COLO829 (cell line): ENCODE results near the gene MMP27.
"Not testable (repeated sequence)": the region's sequence is repeated elsewhere in the genome, so short reads cannot be mapped to it uniquely, and the experiment has no call there.

ENCODE experiments used
- DNase-seq: peaks from one replicate; pipeline ENCODE4 v3.0.0; 2012; ENCODE audit warnings: low spot score

Gene MMP27, protein sequence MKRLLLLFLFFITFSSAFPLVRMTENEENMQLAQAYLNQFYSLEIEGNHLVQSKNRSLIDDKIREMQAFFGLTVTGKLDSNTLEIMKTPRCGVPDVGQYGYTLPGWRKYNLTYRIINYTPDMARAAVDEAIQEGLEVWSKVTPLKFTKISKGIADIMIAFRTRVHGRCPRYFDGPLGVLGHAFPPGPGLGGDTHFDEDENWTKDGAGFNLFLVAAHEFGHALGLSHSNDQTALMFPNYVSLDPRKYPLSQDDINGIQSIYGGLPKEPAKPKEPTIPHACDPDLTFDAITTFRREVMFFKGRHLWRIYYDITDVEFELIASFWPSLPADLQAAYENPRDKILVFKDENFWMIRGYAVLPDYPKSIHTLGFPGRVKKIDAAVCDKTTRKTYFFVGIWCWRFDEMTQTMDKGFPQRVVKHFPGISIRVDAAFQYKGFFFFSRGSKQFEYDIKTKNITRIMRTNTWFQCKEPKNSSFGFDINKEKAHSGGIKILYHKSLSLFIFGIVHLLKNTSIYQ

DNA sequence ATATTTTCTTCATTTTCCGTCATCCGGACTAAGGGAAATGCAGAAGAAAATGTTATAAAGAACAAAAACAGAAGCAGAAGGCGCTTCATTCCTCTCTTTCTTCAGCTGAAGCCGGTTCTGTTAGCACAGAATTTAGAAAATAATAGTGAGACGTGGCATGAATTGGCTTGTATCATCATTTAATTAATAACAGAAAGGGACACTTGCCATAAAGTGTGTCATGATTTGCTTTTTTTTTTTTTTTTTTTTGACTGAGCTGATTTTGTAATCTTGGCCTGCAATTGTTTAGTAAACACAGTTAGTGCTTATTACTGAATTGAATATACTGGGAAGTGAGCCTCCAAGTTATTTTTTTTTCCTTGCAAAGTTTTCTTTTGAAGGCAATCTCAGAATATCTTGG is at the start of gene MMP27:
MMP27 (minus strand) TSS at position 144 of the 400 bp plus-strand sequence; CDS start at position 89, 55 bp downstream.
- DNase-seq = no peak

DNA sequence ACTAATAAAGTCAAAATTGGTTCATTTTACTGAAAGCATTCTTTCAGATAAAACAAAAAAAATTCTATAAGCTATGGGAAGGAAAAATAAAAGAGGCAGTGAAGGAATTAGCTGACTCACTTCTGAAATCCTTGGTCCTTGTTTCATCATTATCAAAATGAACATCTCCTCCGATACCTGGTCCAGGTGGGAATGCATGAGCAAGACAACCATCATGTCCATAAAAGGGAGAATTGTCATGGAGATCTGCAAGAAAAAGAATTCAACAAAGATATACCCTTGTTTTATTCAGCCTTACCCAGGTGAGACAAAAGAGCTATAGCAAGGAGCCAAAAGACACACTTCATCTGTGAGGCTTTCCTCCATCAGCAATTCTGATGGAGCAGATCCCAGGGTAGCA is 47.7 kb upstream of the MMP27 start:
- DNase-seq = no peak

DNA sequence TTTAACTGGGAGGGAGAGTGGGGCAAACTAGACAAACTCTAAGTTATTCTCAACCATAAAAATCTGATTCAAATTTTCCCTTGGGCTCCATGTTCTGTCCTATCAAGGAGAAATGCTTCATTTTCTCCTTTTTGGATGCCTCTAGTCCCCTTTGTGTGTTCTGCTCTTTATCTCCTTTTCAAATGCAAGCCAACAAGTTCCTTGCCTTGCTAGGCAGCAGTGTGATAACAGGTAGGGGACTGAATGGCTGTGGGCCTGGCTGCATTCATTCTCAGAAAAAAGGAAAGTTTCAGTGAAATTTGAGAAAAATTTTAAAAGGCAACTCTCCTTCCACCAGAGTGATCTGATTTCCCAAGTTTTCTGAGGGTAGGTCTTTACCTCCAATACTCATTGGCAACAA is 46.1 kb upstream of the MMP27 start:
- DNase-seq = no peak

DNA sequence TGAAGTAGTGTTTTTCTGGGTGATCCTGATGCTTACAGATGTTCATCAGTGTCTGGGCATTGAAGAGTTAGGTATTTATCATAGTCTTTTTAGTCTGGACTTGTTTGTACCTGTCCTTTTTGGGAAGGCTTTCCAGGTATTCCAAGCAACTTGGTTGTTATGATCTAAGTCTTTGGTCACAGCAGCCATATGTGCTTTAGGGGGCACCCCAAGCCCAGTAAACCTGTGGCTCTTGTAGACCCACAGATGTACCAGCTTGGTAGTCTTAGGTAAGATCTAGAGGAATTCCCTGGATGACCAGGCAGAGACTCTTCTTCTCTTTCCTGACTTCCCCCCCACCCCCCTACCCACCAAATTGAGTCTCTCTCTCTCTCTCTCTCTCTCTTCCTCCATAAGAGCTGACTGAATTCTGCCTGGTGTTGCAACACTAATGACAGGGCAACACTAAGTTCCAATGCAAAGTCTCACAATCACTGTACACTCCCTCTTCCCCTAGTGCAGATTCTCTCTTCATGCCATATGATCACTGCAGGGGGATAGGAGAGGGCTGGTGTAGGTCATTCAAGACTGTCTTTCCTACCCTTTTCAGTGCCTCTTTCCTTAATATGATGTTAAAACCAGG is 43.6 kb upstream of the MMP27 start:
- DNase-seq = no peak

DNA sequence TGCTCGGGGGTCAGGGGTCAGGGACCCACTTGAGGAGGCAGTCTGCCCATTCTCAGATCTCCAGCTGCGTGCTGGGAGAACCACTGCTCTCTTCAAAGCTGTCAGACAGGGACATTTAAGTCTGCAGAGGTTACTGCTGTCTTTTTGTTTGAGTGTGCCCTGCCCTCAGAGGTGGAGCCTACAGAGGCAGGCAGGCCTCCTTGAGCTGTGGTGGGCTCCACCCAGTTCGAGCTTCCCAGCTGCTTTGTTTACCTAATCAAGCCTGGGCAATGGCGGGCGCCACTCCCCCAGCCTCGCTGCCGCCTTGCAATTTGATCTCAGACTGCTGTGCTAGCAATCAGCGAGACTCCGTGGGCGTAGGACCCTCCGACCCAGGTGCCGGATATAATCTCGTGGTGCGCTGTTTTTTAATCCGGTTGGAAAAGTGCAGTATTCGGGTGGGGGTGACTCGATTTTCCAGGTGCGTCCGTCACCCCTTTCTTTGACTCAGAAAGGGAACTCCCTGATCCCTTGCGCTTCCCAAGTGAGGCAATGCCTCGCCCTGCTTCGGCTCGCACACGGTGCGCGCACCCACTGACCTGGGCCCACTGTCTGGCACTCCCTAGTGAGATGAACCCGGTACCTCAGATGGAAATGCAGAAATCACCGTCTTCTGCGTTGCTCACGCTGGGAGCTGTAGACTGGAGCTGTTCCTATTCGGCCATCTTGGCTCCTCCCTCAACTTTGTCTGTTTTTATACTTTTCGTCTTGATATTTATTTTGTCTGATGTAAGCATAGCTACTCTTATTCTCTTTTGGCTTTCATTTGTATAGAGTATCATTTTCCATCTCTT is 41.4 kb upstream of the MMP27 start:
- DNase-seq = not testable (repeated sequence)

DNA sequence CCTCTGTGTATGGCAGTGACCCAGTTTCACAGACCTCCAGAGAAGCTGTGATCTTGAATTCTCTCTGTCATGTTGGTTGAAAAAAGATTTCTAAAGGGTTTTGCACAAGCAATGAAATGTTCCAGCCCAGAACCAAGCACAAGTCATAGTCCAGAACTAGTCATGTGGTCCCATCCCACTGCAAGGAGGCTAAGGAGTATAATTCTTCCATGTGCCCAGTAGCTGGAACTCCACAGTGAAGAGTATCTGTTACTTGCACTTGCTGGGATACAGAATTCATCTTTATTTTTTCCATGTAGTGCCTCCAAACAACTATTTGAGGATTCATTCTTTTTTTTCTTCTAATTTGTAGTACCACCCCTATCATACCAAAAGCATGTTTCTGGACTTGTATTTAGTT is 29.1 kb upstream of the MMP27 start:
- DNase-seq = no peak

DNA sequence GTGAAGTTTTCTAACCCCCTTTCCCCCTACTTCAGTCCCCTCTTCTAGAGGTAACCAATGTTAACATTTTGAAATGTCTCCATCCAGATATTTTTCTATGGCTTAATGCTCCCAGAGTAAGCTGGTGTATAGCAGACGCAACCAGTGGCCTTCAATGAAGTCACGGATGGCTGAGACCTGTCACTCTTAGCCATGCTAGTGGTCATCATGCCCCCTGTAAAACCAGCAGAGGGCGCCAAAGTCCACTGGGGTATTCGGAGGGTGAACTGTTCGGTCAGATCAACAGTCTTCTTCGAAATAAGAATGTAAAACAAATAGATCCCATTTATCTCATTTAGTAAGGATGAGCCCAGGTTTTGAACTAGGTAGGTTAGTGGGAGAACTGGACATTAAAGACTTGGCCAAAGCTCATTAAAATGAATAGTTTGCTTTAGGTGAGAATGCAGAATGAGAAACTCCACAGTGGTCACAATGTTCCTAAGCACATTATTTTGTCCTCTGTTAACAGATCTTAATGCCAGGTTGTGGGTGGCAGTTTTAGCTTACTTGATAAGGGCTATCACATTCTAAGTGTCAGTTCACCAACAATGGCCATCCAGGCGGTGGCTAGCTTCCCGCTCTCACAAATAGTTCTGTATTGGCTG is 27.8 kb upstream of the MMP27 start:
- peak; percentile 59 for DNase-seq

DNA sequence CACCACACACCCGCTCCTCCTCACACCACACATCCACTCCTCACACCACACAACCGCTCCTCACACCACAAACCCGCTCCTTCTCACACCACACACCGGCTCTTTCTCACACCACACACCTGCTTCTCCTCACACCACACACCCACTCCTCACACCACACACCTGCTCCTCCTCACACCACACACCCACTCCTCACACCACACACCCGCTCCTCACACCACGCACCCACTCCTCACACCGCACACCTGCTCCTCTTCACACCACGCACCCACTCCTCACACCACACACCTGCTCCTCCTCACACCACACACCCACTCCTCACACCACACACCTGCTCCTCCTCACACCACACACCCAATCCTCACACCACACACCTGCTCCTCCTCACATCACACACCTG is 25.4 kb upstream of the MMP27 start:
- DNase-seq = not testable (repeated sequence)

DNA sequence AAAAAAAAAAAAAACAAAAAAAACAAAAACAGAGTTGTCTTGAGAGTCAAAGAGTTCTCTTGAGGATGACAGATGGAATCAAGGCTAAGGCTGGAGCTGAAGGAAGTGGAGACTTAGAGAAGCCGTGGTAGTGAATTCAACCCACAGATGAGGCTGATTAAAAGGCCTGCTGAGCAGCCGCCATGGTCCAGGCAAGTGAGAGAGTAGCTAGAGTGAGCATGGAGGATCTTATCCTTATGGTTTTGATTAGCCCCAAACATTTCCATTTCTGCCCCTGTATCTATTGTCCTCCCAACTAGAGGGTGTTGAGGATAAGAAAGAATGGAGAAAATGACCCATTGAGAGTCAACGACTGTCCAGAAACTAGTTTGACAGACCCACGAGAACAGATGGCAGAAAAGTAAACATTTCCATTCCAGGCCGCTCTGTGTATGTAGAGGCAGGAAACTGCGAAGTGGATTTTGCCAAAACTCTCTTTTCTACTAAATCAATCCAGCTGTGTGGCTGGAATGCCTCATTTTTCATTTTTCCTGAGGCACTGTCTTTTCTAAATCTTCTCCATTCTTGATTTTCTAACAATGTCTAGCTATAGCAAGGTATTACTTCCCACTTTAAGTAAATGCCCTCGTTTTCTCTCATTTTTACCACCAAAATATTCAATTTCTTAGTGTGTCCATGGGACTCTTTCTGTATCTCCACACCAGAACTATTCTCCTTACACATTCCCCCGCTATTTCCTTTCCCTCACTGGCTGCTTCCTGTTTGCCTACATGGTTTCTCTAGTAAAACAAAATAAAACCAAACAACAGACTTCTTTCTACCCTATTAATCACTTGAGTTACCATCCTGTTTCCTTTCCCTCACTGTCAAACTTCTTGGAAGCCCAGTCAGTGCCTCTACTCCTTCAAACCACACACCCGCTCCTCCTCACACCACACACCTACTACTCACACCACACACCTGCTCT is 24.6 kb upstream of the MMP27 start:
- no peak for DNase-seq

DNA sequence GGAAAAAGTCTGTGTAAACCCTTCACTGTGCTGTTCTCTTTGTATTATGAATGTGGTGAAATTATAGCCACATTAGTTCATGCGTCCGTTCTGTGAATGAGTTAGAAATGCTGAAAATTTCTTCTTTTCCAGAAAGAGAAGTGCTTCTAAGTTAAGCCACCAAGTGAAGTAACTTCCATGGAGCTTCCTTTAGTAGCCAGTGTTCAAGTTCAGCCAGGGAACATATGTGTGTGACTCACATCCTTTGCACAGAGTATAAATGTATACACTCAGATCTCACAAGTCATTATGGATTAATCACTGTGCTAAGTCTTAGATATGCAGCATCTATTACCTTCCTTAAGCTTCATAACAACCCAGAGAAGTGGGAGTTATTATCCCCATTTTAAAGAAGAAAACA is 22.3 kb upstream of the MMP27 start:
- DNase-seq = peak; percentile 9

DNA sequence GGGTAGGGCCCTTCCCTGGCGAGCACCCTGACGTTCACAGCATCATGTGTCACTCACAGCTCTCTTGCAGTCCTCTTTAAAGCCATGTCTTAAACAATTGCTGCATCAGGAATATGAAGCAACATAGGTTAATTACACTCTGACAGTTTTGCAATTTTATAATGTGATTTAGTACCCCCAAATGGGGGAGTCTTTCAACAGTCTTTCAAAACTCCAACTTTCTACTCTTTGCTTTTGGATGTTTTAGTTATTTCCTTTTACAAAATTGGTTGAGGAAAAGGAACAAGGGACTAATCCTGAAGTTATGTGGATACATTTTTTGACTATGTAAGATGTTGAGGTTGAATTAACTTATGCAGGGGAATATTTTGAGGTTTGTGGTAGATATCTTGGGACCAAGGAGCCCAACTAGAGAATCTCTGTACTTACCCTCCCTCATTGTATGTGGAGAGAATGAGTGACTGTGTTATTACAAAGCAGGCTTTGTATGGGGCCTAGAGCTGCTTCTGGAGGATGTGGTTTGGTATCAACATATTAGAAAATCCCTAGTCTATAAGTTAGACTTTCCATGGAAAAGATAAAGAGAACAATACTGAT is 19.4 kb upstream of the MMP27 start, which contains the start of gene MMP8:
MMP8 (minus strand) TSS at position 51 of the 597 bp plus-strand sequence. CDS start 99 bp downstream, outside the sequence.
- DNase-seq = peak; percentile 70

DNA sequence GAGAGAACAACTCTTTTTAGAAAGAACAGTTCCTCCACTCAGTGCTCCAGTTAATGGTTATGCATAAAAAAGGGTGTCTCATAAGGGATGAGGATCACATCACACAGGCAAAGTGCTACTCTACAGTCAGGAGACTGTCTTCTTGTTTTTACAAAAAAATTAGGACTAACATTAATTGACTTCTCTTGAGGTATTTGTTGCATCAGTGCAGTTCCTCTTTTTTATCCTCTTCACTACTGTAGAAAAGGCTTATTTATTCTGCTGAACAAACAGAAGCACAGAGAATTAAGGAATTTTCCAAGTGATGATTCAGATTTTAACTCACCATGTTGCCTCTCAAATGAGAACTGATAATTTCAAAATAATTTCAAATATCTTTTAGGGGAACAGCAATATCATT is 17.3 kb upstream of the MMP27 start:
- DNase-seq = no peak

DNA sequence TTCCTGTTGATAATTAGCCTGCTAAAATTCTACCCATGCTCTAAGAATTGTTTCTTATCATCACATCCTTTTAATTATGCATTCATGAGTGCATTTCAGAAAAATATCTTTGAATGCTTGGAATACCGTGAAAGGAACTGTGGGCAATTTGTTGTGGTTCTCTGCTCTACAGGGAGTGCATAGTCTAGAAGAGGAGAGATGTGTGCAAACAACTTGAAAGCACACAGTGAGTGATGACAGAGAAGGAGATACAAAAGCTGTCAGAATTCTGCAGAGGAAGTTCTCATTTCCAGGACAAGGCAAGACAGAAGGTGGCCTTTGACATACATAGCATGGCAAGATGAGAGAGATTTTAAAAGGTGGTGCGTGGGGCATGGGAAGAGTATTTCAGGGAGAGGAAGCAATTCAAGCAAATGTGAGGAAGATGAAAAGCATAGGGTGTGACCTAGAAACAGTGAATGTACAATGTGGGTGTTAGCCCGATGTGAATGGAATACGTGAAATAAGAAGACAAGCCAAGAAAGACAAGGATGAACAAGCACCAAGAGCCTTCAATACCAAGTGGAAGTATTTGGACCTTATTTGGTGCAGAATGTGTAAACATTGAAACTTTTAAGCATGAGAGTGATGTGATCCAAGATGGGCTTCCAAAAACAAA is 14.2 kb upstream of the MMP27 start:
- no peak for DNase-seq

DNA sequence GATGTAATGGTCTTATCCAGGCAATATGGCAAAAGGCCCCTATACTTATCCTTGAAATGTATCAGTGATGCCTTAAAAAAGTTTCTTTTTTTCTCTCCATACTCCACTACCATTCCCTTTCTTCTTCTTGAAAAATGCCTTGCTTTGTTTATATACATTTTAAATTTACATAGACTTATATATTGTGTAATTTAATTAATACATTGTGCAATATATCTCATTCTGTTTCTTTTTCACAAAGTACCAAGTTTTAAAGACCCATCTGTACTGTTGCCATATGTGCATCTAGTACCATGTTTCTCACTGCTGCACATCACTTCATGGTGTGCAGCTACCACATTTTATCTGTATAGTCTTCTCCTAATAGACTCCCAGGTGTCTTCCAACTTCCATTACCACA is 11.7 kb upstream of the MMP27 start:
- no peak for DNase-seq

DNA sequence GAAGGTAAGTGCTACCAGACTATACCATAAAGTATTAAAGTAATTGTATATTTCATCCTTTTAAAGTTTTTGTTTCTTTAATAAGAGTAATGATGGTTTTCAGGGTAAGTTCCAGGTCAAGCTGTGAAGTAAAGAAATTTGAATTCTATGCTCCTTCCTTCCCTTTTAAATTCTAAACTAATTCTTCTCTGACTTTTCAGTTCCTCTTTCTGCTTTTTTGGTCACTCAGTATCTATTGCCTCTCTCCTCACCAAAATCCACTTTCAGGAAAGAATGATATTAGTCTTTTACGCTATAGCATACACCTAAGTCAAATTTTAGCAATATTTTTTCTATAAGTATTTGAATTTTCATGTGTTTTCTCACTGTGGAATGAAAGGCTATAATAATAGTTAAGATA is 11.0 kb upstream of the MMP27 start:
- DNase-seq = no peak

DNA sequence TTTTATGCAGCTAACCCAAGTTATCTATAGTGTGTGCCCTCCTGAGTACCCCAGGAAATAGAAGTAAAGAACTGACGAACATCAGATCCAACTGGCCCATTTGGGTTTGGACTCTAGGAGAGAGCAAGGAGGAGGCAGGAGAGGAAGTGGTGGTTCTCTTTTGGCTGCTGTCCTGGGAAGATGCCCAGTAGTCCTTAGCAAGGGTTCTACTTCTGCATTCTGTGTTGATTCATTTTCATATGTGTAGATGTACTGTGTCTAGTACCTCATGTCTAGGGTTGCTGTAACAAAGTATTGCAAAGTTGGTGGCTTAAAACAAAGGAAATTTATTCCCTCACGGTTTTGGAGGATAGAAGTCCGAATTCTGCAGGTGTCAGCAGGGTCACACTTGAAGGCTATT is 6.6 kb upstream of the MMP27 start:
- no peak for DNase-seq

DNA sequence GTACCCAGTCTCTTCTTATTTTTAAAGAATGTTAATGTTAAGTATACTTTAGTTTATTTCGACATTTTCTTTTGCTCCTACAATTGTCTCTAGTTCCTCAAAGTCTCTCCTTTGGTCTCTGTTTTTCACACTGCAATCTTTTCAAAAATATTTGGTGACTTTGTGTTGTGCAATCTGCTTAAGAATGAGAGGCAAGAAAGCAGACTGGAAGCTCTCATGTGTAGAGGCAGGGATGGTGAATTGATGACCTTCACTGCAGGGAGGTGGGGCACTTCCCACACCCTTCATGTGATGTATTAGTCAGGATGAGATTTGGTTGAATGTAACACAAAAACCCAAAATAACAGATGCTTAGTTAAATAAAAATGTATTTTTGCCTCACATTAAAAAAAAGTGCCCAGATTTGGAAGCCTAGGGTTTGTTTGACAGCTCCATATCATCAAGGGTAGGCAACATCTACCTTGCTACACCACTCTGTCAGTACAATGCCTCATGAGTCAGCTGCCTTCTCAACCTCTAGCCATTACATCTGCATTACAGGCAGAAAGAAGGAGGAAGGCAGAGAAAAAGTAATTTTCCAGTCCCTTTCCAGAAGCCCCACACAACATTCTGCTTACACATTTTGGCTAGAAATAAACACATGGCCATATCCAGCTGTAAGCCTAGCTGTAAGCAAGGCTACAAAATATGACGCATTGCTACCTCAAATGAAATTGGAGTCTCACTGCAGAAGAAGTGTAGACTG is 3.8 kb upstream of the MMP27 start:
- no peak for DNase-seq

DNA sequence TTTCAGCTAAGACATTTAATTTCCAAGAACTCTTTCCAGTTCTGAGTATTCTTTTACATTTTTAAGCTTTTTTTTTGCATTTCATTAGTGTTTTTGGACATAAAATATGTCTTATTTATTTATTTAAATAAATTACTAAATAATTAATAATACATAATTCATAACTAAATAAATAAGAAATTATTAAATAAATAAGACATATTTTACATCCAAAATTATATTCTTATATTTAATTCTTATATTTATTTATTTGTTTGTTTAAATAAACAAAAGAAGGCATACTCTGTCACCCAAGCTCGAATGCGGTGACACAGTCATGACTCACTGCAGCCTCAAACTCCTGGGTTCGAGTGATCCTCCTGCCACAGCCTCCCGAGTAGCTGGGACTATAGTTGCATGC is 3.1 kb upstream of the MMP27 start:
- no peak for DNase-seq

DNA sequence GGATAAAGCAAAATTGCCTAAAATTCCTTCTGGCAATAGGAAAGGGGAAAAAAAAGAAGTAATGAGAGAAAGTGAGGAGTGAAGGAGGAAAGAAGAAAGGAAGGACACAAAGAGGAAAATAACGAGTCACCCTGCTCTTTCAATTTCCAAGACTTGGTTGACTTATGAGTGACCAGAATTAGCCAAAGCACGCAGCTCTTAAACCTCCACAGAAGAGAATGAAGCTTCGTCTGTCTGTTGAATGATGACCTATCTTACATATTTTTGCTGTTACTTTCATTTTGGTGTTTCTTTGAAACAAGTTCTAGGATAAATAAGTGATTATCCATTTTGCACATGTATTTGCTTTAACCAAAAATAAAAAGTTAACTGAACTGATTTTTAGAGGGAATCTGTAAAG is 728 bp downstream of the MMP27 start:
- DNase-seq = no peak
